GM10248 (cell line): ENCODE results near the gene TMEM144.

ENCODE experiments used
- CTCF ChIA-PET: fragments of 300-600 bp; sonication (Branson Sonifier 250); formaldehyde crosslinking; extraction: SDS; loops from one replicate; lab custom pipeline; 2021; ENCODE audit warnings: antibody characterized with exemption; lab: Yijun Ruan, JAX
- POLR2A ChIA-PET: fragments of 350-650 bp; sonication (Branson Sonifier 250); formaldehyde crosslinking; extraction: SDS; loops from one replicate; lab custom pipeline; 2020; ENCODE audit warnings: antibody characterized with exemption; lab: Yijun Ruan, JAX
- DNase-seq: peaks from one replicate; pipeline ENCODE4 v3.0.0; 2012; ENCODE audit errors: extremely low spot score
- TF ChIP-seq, protein P1 (sequence below): IDR thresholded peaks from 2 replicates; pipeline ENCODE4 v1.5.1; 2012; ENCODE audit warnings: mild to moderate bottlenecking, low read depth; ENCODE audit errors: extremely low read depth, missing control alignments, control extremely low read depth

TMEM144 gene

DNA sequence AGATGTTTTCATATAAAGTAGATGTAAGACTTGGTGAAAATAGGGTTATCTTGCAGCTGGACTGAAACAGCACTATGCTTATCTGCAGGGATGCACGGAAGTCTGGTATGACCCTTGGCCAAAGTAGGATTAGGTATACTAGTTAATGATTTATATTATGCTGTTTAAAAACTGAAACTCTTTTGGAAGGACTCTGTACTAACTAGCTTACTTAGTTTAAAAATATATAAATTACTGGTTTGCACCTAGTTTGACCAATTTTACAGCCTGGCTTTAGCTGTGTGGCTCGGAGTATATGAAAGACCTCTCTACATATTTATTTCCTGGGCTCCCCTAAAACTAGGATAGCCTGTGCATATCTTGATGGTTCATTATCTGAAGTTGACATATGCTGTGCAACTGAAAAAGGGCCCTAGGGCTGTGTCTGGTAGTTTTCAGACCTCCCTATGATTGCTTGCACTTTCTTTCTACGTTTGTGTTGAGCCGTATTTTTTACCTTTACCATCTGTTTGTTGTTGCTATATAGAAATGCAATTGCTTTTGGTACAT, 89.2 kb downstream of the TMEM144 start:
- POLR2A ChIA-PET: no interaction called here
- CTCF ChIA-PET: interaction anchor here (0.7 to 1.1 kb wide), 2 partner anchors 15 to 17 kb away, joined by 3 read pairs; no protein-coding TSS in a partner anchor
- TF ChIP-seq, protein P1, sequence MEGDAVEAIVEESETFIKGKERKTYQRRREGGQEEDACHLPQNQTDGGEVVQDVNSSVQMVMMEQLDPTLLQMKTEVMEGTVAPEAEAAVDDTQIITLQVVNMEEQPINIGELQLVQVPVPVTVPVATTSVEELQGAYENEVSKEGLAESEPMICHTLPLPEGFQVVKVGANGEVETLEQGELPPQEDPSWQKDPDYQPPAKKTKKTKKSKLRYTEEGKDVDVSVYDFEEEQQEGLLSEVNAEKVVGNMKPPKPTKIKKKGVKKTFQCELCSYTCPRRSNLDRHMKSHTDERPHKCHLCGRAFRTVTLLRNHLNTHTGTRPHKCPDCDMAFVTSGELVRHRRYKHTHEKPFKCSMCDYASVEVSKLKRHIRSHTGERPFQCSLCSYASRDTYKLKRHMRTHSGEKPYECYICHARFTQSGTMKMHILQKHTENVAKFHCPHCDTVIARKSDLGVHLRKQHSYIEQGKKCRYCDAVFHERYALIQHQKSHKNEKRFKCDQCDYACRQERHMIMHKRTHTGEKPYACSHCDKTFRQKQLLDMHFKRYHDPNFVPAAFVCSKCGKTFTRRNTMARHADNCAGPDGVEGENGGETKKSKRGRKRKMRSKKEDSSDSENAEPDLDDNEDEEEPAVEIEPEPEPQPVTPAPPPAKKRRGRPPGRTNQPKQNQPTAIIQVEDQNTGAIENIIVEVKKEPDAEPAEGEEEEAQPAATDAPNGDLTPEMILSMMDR: no peak
- no peak for DNase-seq

DNA sequence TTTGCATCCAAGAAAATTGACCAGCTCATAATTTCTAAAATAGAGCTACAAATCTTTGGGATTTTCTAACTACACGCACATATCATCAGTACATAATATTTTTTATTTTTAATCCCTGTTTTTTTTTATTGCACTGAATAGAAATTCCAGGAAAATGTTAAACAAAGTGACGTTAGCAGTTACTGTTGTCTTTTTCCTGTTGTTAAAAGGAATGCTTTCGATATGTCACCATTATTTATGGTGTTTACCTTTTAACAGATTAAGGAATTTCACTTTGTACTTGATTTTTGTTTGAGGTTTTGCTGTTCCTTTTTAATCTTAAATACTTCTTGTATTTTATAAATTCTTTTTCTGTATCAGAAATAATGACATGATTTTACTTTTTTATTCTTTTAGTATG, 89.7 kb downstream of the TMEM144 start:
- DNase-seq: no peak
- ChIA-PET CTCF (interaction anchor here (0.7 to 1.1 kb wide), 2 partner anchors 15 to 18 kb away, joined by 3 read pairs; no protein-coding TSS in a partner anchor), POLR2A (no interaction called here)
- TF ChIP-seq, protein P1: no peak

DNA sequence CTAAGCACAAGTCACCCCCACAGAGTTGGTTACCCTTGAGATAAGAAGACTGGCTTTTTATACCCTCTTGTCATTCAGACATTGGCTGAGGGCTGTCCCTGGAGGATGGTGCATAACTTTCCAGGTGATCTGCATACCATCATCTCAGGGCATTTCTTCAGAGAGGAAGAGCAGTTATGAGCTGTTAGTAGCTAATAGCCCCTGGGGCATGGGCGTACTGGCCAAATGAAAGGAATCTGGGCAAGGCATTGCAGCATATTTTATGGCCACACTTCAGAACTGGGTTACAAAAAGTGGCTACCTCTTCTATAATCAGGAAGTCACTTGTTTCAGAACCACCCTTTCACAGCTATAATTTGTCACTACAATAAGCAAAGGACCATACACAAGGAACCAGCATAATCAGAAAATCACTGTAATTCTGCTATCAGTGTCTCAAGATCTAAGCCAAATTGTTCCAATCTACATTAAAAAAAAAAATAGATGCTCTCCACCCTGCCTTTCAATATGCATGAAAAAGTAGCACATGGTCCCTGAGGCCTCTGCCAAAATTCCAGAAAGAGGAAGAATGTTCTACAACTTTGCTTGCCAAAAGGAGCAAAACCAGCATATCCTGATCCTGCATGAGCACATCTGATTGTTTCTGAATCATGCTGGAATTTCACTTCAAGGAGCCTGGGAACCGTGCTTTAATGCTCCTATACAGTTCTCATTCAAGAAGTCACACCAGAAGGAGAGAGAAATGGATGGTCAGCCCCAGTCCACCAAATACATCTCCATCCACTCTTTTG, 92.0 kb downstream of the TMEM144 start:
- CTCF ChIA-PET: interaction anchor here (2.1 kb wide), 1 partner anchor 20 kb away, joined by 5 read pairs; no protein-coding TSS in a partner anchor
- TF ChIP-seq, protein P1: no peak
- POLR2A ChIA-PET: no interaction called here
- DNase-seq: no peak

DNA sequence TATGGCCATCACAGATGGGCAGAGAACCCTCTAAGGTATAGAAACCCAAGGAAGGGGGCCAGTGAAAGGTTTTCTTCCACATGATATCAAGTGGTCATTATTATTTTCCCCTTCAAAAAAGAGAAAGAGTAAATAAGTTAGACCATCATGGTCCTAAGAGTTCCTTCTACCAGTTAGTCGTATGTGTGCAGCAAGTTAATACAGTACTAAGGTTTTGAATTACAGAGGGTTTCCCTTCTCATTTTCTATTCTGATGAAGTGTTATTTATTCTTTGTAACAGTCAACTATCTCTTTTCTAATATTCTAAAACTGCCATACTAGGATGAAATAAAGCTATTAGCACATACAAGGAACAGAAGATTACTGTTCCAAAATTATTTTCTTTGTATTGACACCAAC, 94.4 kb downstream of the TMEM144 start:
- POLR2A ChIA-PET: no interaction called here
- no peak for DNase-seq
- TF ChIP-seq, protein P1: no peak
- CTCF ChIA-PET: no interaction called here
